GM19467 (cell line): ENCODE data around the gene SMARCD2.
"Not testable (repeated sequence)": the region's sequence is repeated elsewhere in the genome, so short reads cannot be mapped to it uniquely, and the experiment has no call there.

ENCODE experiments used
- ATAC-seq: cut with Tn5 transposase; IDR thresholded peaks from one replicate; pipeline ENCODE4 v1.9.1; 2021; ENCODE audit warnings: mild to moderate bottlenecking, moderate library complexity; ENCODE audit not compliant: unreplicated experiment

SMARCD2 gene

DNA sequence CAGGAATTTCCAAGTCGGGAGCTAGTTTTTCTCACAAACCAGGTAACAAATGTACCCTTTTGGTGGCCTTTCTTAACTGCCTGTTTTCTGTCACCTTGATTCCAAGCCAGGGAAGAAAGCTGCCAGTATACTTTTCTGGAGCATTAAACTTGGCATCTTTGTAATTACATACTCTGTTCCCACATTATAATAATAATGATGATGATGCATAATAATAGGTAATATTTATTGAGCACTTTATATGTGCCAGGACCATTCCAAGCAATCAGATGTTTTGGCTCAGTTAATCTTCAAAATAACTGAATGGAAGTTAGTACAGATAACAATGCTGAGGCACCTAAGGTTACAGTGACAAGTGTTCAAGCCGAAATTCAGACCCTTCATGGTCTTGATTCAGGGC is 26.4 kb downstream of the SMARCD2 start:
- no peak for ATAC-seq

GRCh38 chr17:63809970-63810369 is 32.5 kb downstream of the SMARCD2 start:
- ATAC-seq, result no peak

GRCh38 chr17:63805591-63805990 is 36.9 kb downstream of the SMARCD2 start:
- ATAC-seq, result no peak

DNA sequence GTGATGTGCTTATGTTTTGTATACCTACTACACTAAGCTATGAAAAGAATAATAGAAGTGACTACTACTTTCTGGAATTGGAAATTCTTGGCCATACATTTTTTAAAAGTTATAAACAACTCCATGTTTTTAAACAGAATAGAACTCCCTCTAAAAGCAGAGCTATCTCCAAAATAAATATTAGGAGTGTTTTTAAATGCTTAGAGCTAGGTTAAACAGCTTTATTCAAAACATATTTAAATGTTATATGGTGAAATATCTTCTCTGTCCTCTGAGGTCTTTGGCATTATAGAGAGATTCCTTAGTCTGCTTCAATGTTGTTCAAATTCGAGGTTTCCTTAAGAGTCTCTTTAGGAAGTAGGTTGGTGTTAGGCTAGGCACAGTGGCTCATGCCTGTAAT is 38.2 kb downstream of the SMARCD2 start:
- no peak for ATAC-seq

DNA sequence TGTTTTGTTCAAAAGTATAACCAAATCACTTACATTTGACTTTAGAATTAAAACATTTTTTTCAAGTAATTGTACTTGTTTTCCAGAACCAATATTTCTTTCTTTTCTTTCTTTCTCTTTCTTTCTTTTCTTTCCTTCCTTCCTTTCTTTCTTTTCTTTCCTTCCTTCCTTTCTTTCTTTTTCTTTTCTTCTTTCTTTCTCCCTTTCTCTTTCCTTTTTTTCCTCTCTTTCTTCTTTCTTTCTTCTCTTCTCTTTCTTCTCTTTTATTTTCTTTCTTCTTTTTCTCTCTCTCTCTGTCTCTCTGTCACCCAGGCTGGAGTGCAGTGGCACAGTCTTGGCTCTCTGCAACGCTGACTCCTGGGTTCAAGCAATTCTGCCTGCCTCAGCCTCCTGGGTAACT is 41.7 kb downstream of the SMARCD2 start:
- no peak for ATAC-seq

DNA sequence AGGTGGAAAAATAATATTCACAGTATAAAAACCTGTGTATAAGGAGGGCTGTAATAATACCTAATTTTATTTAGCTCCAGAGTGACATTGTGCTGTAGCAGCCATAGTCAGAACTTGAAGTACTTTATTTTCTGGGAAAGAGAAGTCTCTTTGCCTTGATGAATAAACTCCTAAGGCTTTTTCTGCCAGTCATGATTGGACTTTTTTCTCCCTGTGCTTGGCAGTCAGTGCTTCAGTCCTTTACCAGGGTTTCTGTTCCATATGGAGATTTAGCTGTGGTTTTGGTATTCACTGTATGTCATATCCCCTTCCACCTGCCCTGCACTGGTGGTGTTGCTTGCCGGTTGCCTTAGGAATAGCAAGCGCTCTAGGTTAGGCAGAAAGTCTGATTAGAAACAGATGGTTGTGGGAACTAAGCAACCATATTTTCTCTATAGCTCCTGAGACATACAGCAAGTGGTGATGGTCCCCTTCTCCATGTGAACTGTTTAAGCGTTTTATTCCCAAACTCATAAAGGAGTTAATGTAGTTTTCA is 43.8 kb downstream of the SMARCD2 start:
- ATAC-seq, result no peak

DNA sequence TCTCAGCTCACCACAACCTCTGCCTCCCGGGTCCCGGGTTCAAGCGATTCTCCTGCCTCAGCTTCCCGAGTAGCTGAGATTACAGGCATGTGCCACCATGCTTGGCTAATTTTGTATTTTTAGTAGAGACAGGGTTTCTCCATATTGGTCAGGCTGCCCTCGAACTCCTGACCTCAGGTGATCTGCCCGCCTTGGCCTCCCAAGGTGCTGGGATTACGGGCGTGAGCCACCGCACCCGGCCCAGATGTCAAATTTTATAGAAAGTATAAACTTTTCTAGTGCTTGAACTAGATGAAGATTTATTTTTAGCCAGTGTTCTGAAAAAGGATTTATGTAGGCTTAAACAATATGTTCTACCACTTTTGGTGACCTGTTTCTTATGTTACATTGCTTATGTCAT is 46.1 kb downstream of the SMARCD2 start:
- ATAC-seq, result not testable (repeated sequence)

- ATAC-seq, result no peak
These were observed 50.3 kb downstream of the SMARCD2 start for GRCh38 chr17:63792055-63792729.

- ATAC-seq, result no peak
These were observed 52.4 kb downstream of the SMARCD2 start for GRCh38 chr17:63790057-63790456.

DNA sequence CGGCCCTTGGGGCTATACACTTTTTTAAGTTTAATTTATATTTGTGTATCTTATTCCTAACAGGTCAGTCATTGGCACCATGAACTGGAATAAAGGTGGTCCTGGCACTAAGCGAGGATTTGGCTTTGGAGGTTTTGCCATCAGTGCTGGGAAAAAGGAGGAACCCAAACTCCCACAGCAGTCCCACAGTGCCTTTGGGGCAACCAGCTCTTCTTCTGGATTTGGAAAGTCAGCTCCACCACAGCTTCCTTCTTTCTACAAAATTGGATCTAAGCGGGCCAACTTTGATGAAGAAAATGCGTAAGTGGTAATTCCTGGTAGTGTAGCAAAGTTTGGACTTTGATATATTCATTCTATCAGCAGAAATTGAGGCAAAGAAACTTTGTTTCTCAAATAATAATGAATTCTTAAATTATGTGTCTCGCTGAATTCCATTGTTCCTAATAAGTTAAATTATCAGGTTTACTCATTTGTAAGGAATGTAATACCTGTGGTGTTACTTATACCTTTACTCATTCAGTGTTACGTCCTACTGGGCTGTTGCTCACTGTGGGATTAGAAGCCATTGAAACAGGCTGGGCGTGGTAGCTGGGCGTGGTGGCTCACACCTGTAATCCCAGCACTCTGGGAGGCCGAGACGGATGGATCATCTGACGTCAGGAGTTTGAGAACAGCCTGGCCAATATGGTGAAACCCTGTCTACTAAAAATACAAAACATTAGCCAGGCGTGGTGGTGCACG is 55.3 kb downstream of the SMARCD2 start:
- no peak for ATAC-seq

DNA sequence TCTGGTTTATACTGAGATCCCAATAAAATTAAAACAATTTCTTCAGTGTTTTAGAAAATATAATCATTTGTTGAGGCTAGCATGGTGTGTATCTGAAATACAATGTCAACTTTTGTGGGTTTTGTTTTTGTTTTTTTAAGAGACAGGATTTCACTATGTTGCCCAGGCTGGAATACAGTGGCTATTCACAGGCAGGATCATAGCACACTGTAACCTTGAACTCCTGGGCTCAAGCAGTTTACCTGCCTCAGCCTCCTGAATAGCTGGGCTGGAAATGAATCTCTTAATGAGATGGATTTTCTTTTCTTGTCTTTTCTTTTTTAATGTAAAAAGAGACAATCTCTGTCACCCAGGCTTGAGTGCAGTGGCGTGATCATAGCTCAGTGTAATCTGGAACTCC is 56.4 kb downstream of the SMARCD2 start:
- no peak for ATAC-seq

- ATAC-seq, result no peak
These were observed 56.9 kb downstream of the SMARCD2 start for GRCh38 chr17:63785556-63785955.

GRCh38 chr17:63783522-63783921 is 59.0 kb downstream of the SMARCD2 start:
- ATAC-seq, result no peak
